B cell (primary cell): ENCODE data around the gene GNPAT. TPM values are rescaled to one million over a fixed set of nuclear protein-coding genes. Genes with fewer than 3 reads are reported as not detected.

ENCODE experiments used
- ATAC-seq: fragments of 200-7000 bp; cut with Tn5 transposase; one replicate; pipeline ENCODE4 v1.10.0; 2021; ENCODE audit warnings: low read depth, mild to moderate bottlenecking, moderate number of reproducible peaks, moderate library complexity
- CTCF ChIA-PET: fragments of 350-600 bp; sonication (Branson Sonifier 250); formaldehyde crosslinking; loops from one replicate; lab custom pipeline; 2021; ENCODE audit warnings: antibody characterized with exemption, inconsistent platforms; lab: Charles Lee
- POLR2A ChIA-PET: fragments of 350-600 bp; sonication (Branson Sonifier 250); formaldehyde crosslinking; loops from one replicate; lab custom pipeline; 2021; ENCODE audit warnings: antibody characterized with exemption; lab: Charles Lee
- DNase-seq: peaks from one replicate; pipeline ENCODE4 v3.0.0; 2013
- H2AFZ ChIP-seq: 2 replicates; pipeline ENCODE4 v1.6.1; 2012; ENCODE audit warnings: mild to moderate bottlenecking, low read depth, low read length; ENCODE audit not compliant: insufficient read depth, poor library complexity, severe bottlenecking
- H3K27ac ChIP-seq, 2 donors: 1 replicate in 1 of 2; 2 replicates in 1 of 2; pipeline ENCODE4 v1.5.1; 2012 to 2013; ENCODE audit warnings: low read length in 2 of 2, mild to moderate bottlenecking in 2 of 2, moderate library complexity in 1 of 2
- H3K27me3 ChIP-seq, 4 experiments: fragments of 200-600 bp in 1 of 4; sonication (generic) in 1 of 4; replicated peaks in 1 of 4; 1 replicate in 2 of 4; 2 replicates in 2 of 4; pipeline versions ENCODE4 v1.6.1 to v1.7.0; 2013 to 2016; ENCODE audit warnings: low read length in 3 of 4, mild to moderate bottlenecking in 2 of 4, mixed read lengths in 1 of 4, moderate library complexity in 1 of 4; ENCODE audit not compliant: insufficient read depth in 4 of 4, control insufficient read depth in 3 of 4; ENCODE audit errors: control extremely low read depth in 1 of 4
- H3K36me3 ChIP-seq, 2 experiments: replicated peaks in 1 of 2; 1 replicate in 1 of 2; 2 replicates in 1 of 2; pipeline versions ENCODE4 v1.6.1 to v1.7.1; 2013; ENCODE audit warnings: low read length in 1 of 2; ENCODE audit not compliant: insufficient read depth in 2 of 2, control insufficient read depth in 1 of 2; ENCODE audit errors: control extremely low read depth in 1 of 2, extremely low read depth in 1 of 2
- H3K4me1 ChIP-seq, 2 donors: fragments of 200-600 bp in 1 of 2; sonication (generic) in 1 of 2; 1 replicate in 1 of 2; 2 replicates in 1 of 2; pipeline versions ENCODE4 v1.5.1 to v1.6.1; 2013 to 2017; ENCODE audit warnings: low read length in 2 of 2; ENCODE audit not compliant: control insufficient read depth in 2 of 2, insufficient read depth in 2 of 2
- H3K4me2 ChIP-seq: replicated peaks from 2 replicates; pipeline ENCODE3; 2012; ENCODE audit warnings: mild to moderate bottlenecking, low read depth, low read length; ENCODE audit not compliant: poor library complexity, severe bottlenecking
- H3K4me3 ChIP-seq, 5 experiments: fragments of 200-600 bp in 1 of 5; sonication (generic) in 1 of 5; 1 replicate in 3 of 5; 2 replicates in 2 of 5; pipeline versions ENCODE4 v1.5.1 to v1.7.0; 2011 to 2016; ENCODE audit warnings: low read length in 4 of 5, mild to moderate bottlenecking in 4 of 5, low read depth in 2 of 5, control low read depth in 1 of 5, moderate library complexity in 1 of 5; ENCODE audit not compliant: insufficient read depth in 1 of 5; ENCODE audit errors: control extremely low read depth in 1 of 5, extremely low read depth in 1 of 5
- H3K79me2 ChIP-seq: fragments of 200-600 bp; sonication (generic); one replicate; pipeline ENCODE4 v1.6.0; 2016; ENCODE audit warnings: low read length; ENCODE audit not compliant: control insufficient read depth, insufficient read depth
- H3K9ac ChIP-seq: fragments of 200-600 bp; sonication (generic); 2 replicates; pipeline ENCODE4 v1.6.1; 2017; ENCODE audit warnings: mild to moderate bottlenecking, low read length, moderate library complexity
- H3K9me3 ChIP-seq, 3 donors: one replicate each; pipeline versions ENCODE4 v1.6.1 to v1.7.1; 2013; ENCODE audit warnings: low read length in 2 of 3; ENCODE audit not compliant: control insufficient read depth in 2 of 3, insufficient read depth in 1 of 3; ENCODE audit errors: control extremely low read depth in 1 of 3
- H4K20me1 ChIP-seq: 2 replicates; pipeline ENCODE4 v1.6.0; 2012; ENCODE audit warnings: mild to moderate bottlenecking, low read length; ENCODE audit not compliant: insufficient read depth, control insufficient read depth, poor library complexity, severe bottlenecking
- H3K27ac Mint-ChIP-seq: one replicate; pipeline ENCODE4 v1.8.0; 2021; ENCODE audit warnings: mixed read lengths
- H3K27me3 Mint-ChIP-seq: one replicate; pipeline ENCODE4 v1.8.0; 2021; ENCODE audit warnings: mixed read lengths
- H3K4me1 Mint-ChIP-seq: one replicate; pipeline ENCODE4 v1.8.0; 2021; ENCODE audit warnings: mixed read lengths
- H3K4me3 Mint-ChIP-seq: one replicate; pipeline ENCODE4 v1.8.0; 2021; ENCODE audit warnings: mixed read lengths
- H3K9me3 Mint-ChIP-seq: one replicate; pipeline ENCODE4 v1.8.0; 2022; ENCODE audit warnings: mixed read lengths; ENCODE audit not compliant: insufficient read depth
- EZH2 ChIP-seq: IDR thresholded peaks from 2 replicates; pipeline ENCODE4 v1.6.1; 2012; ENCODE audit warnings: borderline replicate concordance, low read depth, mild to moderate bottlenecking, moderate library complexity, low read length; ENCODE audit not compliant: insufficient read depth, poor library complexity, severe bottlenecking
- WGBS: methylation state at CpG from one replicate; pipeline ENCODE4 v1.1.5; 2013; ENCODE audit warnings: missing lambda C conversion rate; ENCODE audit not compliant: insufficient coverage; 5-methylcytosine and 5-hydroxymethylcytosine counted together
- intact Hi-C: fragments of 100-400 bp; cut with micrococcal nuclease; formaldehyde crosslinking; loops from one replicate; pipeline ENCODE4 v1.10.0; 2022
- polyA plus RNA-seq: library from polyadenylated mRNA; depleted of rRNA; stranded (reverse); fragments of >200 nt; gene quantifications from 2 replicates; pipeline ENCODE4 v1.2.3, GENCODE V29; 2012
- total RNA-seq, 2 donors: library from RNA; stranded (reverse); fragments of 120-200 nt in 1 of 2; gene quantifications; 1 replicate in 1 of 2; 2 replicates in 1 of 2; pipeline versions ENCODE4 v1.2.3 to v1.2.4, GENCODE V29; 2013 to 2022
- TF ChIP-seq, protein P1 (sequence below): fragments of 200-600 bp; IDR thresholded peaks from one replicate; pipeline ENCODE4 v1.8.0; 2022; ENCODE audit warnings: antibody characterized with exemption, mild to moderate bottlenecking

GNPAT gene
- total and polyA plus RNA-seq, 2 donors (not counting 1 experiment from before 2014, with no cell fraction given): 19.5 to 49.0 TPM

DNA sequence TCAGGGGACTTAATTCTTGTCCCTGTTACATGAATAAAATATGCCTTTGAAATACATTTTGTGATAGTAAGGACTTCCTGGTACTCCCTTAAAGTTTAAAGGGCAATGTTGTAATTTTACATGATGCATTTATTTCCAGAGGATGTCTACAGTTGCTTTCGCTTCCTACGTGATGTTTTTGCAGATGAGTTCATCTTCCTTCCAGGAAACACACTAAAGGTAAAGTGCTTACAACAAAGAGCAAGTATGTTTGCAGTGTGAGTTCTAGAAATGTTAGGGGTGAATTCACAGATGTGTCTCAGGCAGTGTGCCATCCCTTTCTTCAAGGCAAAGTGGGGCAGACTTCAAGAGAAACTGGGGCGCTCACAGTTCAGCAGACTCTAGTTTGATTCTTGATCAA lies 31.2 kb downstream of the GNPAT start:
- Histone ChIP-seq H3K27ac (no peak overlapping the region), H3K9ac (no peak overlapping the region), H3K27me3 (no peaks in the 10 kb centered on the region), H3K4me2 (no peak overlapping the region), H3K79me2 (no peaks in the 10 kb centered on the region), H3K9me3 (no peaks in the 10 kb centered on the region), H4K20me1 (no peaks in the 10 kb centered on the region), H3K4me3 (no peak overlapping the region), H3K4me1 (no peaks in the 10 kb centered on the region), H2AFZ (no peak overlapping the region), H3K36me3 (peaks cover 5 to 56% of the 10 kb centered on the region in 2 experiments)
- no peaks in the 10 kb centered on the region for H3K4me1 Mint-ChIP-seq
- peak overlapping the region; percentile 5 for H3K27ac Mint-ChIP-seq
- intact Hi-C loops: no loop called here
- DNase-seq: no peak
- no peaks in the 10 kb centered on the region for H3K27me3 Mint-ChIP-seq
- TF ChIP-seq, protein P1, sequence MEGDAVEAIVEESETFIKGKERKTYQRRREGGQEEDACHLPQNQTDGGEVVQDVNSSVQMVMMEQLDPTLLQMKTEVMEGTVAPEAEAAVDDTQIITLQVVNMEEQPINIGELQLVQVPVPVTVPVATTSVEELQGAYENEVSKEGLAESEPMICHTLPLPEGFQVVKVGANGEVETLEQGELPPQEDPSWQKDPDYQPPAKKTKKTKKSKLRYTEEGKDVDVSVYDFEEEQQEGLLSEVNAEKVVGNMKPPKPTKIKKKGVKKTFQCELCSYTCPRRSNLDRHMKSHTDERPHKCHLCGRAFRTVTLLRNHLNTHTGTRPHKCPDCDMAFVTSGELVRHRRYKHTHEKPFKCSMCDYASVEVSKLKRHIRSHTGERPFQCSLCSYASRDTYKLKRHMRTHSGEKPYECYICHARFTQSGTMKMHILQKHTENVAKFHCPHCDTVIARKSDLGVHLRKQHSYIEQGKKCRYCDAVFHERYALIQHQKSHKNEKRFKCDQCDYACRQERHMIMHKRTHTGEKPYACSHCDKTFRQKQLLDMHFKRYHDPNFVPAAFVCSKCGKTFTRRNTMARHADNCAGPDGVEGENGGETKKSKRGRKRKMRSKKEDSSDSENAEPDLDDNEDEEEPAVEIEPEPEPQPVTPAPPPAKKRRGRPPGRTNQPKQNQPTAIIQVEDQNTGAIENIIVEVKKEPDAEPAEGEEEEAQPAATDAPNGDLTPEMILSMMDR: no peak
- H3K9me3 Mint-ChIP-seq: no peaks in the 10 kb centered on the region
- H3K4me3 Mint-ChIP-seq: no peak overlapping the region
- no CpG with 5 or more reads among the region's 3 CpGs for WGBS
- POLR2A ChIA-PET: no interaction called here
- CTCF ChIA-PET: no interaction called here
- no peak for ATAC-seq

DNA sequence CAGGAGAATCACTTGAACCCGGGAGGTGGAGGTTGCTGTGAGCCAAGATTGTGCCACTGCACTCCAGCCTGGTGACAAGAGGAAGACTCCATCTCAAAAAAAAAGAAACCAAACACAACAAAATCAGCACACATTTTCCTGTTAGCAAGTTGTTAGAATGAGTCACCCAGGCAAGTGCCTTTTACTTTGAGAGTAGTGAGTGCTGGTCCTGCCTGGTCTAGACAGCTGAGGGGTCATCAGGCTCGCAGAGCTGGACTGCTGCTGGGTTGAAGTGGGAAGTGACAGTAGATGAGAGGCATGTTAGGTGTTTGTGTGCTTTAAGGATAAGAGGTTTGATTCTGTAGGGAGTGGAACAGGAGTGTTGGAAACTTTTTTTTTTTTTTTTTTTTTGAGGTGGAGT lies 31.9 kb downstream of the GNPAT start:
- H3K27ac Mint-ChIP-seq: no peak overlapping the region
- TF ChIP-seq, protein P1: no peak
- no peak for TF ChIP-seq EZH2
- H3K9me3 ChIP-seq: no peaks in the 10 kb centered on the region
- H2AFZ ChIP-seq: no peak overlapping the region
- H3K27ac ChIP-seq: no peak overlapping the region
- intact Hi-C loops: no loop called here
- no peaks in the 10 kb centered on the region for H3K4me1 ChIP-seq
- H3K4me3 ChIP-seq: no peak overlapping the region
- ChIA-PET POLR2A (no interaction called here), CTCF (no interaction called here)
- H3K4me2 ChIP-seq: no peak overlapping the region
- H3K9me3 Mint-ChIP-seq: no peaks in the 10 kb centered on the region
- H3K27me3 Mint-ChIP-seq: no peaks in the 10 kb centered on the region
- H3K79me2 ChIP-seq: no peaks in the 10 kb centered on the region
- H3K4me1 Mint-ChIP-seq: no peaks in the 10 kb centered on the region
- ATAC-seq (no peak), DNase-seq (no peak)
- no peak overlapping the region for H3K9ac ChIP-seq
- H3K27me3 ChIP-seq: no peaks in the 10 kb centered on the region
- WGBS: 95% methylated on average over 2 of the region's 2 CpGs
- no peak overlapping the region for H3K4me3 Mint-ChIP-seq
- H4K20me1 ChIP-seq: no peaks in the 10 kb centered on the region
- peaks cover 0 to 55% of the 10 kb centered on the region in 2 experiments for H3K36me3 ChIP-seq
